ENCODE data around the gene OR1F1. TPM values are rescaled to one million over a fixed set of nuclear protein-coding genes. Genes with fewer than 3 reads are reported as not detected.

The OR1F1 gene
- total RNA-seq, 1 experiment from 2014 or later, result not detected

DNA sequence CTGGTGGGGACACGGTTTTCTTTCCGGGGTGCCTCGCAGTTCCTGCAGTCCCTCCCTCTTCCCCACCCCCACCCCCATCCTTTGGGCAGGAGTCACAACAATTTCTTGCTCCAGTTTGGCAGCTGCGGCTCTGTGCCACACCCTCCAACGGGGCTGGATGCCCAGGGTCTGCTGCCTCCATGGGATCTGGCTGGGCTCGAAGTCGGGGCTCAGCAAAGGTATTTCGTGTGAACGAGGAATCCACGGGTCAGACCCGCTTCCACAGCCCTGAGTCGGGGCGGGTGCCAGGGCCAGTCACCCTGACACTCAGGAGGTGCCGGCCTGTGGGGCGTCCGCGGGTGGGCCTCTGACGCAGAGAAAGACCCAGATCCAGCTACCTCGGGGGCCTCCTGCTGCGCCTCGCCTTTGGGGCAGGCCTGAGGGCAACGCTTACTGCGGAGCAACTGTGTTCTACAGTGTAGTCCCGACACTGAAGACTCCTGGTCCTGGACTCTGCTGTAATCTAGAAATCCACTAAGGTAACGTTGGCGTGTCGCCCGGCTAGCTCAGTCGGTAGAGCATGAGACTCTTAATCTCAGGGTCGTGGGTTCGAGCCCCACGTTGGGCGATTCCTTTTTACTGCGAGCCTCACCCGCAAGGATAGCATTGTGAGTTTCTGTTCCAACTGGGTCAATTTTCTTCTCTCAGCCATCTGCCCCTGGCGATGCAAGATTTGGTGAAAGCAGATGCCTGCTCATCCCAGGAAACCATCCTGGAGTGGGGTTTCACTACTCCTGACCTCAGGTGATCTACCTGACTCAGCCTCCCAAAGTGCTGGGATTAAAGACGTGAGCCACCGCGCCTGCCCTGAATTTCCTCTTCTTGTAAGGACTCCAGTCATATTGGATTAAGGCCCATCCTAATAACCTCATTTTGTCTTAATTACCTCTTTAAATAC lies 12.6 kb upstream of the OR1F1 start:
- Mint-ChIP-seq H3K4me1 (peaks cover 20 to 21% of the 10 kb centered on the region in 2 experiments), H3K27me3 (ENCODE audit: low read depth) (peaks cover 64% of the 10 kb centered on the region), H3K27ac (peak overlapping the region in 1 of 3 experiments; percentile 35; a peak in 2 of 7 replicates), H3K4me3 (peak overlapping the region; percentile 68 to 85), H3K9me3 (no peaks in the 10 kb centered on the region; a peak in 1 of 5 replicates), H3K36me3 (ENCODE audit: insufficient read depth in 1 of 3, low read depth in 3 of 3) (no peaks in the 10 kb centered on the region)
- no peak overlapping the region for H4K91ac ChIP-seq (ENCODE audit: insufficient read length, low read depth, low read length)
- no peaks in the 10 kb centered on the region for H4K20me1 ChIP-seq (ENCODE audit: control insufficient read depth, insufficient read depth, insufficient read length)
- peaks cover 12% of the 10 kb centered on the region for H3K23me2 ChIP-seq (ENCODE audit: insufficient read length, low read depth, low read length, poor library complexity, severe bottlenecking)
- WGBS (ENCODE audit: extremely low coverage, insufficient read length, low lambda C conversion rate), result no CpG with 5 or more reads among the region's 39 CpGs
- no peak overlapping the region for H3K14ac ChIP-seq (ENCODE audit: insufficient read depth, low read length)
- H2BK5ac ChIP-seq (ENCODE audit: insufficient read length, low read length), result no peak overlapping the region
- H3K79me1 ChIP-seq (ENCODE audit: insufficient read depth, low read depth, low read length, poor library complexity, severe bottlenecking), result no peaks in the 10 kb centered on the region
- H2BK15ac ChIP-seq (ENCODE audit: low read depth, low read length), result no peak overlapping the region
- H2BK20ac ChIP-seq (ENCODE audit: low read depth, low read length, poor library complexity, severe bottlenecking), result no peak overlapping the region
- no peaks in the 10 kb centered on the region for H3K27me3 ChIP-seq (ENCODE audit: insufficient read depth, low read length)
- H4K5ac ChIP-seq (ENCODE audit: insufficient read length, low read depth, low read length), result no peak overlapping the region
- H2BK12ac ChIP-seq (ENCODE audit: insufficient read length, low read depth, low read length), result no peak overlapping the region
- no peak for TF ChIP-seq CTCF (conservative IDR thresholded peaks at IDR 0.05)
- H2BK120ac ChIP-seq (ENCODE audit: low read depth, low read length, poor library complexity, severe bottlenecking), result no peak overlapping the region
- H2AK5ac ChIP-seq (ENCODE audit: insufficient read length, low read length), result no peak overlapping the region
- no peaks in the 10 kb centered on the region for H3K4me1 ChIP-seq (ENCODE audit: insufficient read depth, low read length)
- DNase-seq, result peak; percentile 85
- H3K9ac ChIP-seq (ENCODE audit: extremely low read depth, insufficient read length, low read length), result no peak overlapping the region
- no peak overlapping the region for H3K4ac ChIP-seq (ENCODE audit: low read depth, low read length)
- H2AFZ ChIP-seq (ENCODE audit: low read length), result no peak overlapping the region
- peak overlapping the region; percentile 62 for H3K4me2 ChIP-seq (ENCODE audit: insufficient read depth, insufficient read length, low read length)
- H4K8ac ChIP-seq (replicated peaks; ENCODE audit: insufficient read length, low read depth, low read length), result no peak overlapping the region
- no peak overlapping the region for H3T11ph ChIP-seq (ENCODE audit: low read length)
- H3K9me3 ChIP-seq (ENCODE audit: control insufficient read depth, low read depth, low read length), result no peaks in the 10 kb centered on the region
- H3K56ac ChIP-seq (ENCODE audit: insufficient read length, low read depth, low read length), result no peak overlapping the region
- no peak overlapping the region for H3K18ac ChIP-seq (ENCODE audit: insufficient read length, low read depth, low read length)
- no peak overlapping the region for H3K23ac ChIP-seq (ENCODE audit: insufficient read length, low read depth, low read length)
- no peak overlapping the region for H3K27ac ChIP-seq (ENCODE audit: insufficient read length, low read depth, low read length)
- H3K79me2 ChIP-seq (ENCODE audit: insufficient read depth, low read length), result no peaks in the 10 kb centered on the region
